H1 (cell line): ENCODE results near the gene POGK. TPM values are rescaled to one million over a fixed set of nuclear protein-coding genes. Genes with fewer than 3 reads are reported as not detected.

Source experiments
- CEBPB ChIP-seq: IDR thresholded peaks from 2 replicates; pipeline ENCODE4 v1.6.1; 2012; ENCODE audit warnings: low read depth, low read length
- CHD7 ChIP-seq: fragments of 300-600 bp; sonication (generic); IDR thresholded peaks from 2 replicates; pipeline ENCODE4 v1.7.1; 2012; ENCODE audit warnings: low read length, moderate library complexity, mild to moderate bottlenecking, inconsistent platforms; ENCODE audit not compliant: insufficient replicate concordance
- CTBP2 ChIP-seq: IDR thresholded peaks from 2 replicates; pipeline ENCODE4 v1.7.0; 2011; ENCODE audit warnings: borderline replicate concordance, mild to moderate bottlenecking, moderate library complexity, mixed read lengths, low read length; ENCODE audit not compliant: insufficient read depth, insufficient read length
- EZH2 ChIP-seq: fragments of 200-600 bp; sonication (generic); IDR thresholded peaks from 2 replicates; pipeline ENCODE4 v1.7.1; 2012; ENCODE audit warnings: low read depth, mild to moderate bottlenecking, moderate library complexity, low read length, inconsistent platforms; ENCODE audit not compliant: severe bottlenecking
- MAFK ChIP-seq: IDR thresholded peaks from 2 replicates; pipeline ENCODE4 v1.6.1; 2012; ENCODE audit warnings: low read depth, mild to moderate bottlenecking, improper control_type of control experiment, low read length
- RAD21 ChIP-seq, 2 experiments: IDR thresholded peaks in 1 of 2; conservative IDR thresholded peaks in 1 of 2; 2 replicates each; pipeline ENCODE4 v1.6.1; 2011; ENCODE audit warnings: low read depth in 2 of 2, low read length in 2 of 2, improper control_type of control experiment in 1 of 2, inconsistent platforms in 1 of 2, mild to moderate bottlenecking in 1 of 2, moderate library complexity in 1 of 2
- SUZ12 ChIP-seq: fragments of 200-600 bp; sonication (generic); IDR thresholded peaks from 2 replicates; pipeline ENCODE4 v1.6.1; 2012; ENCODE audit warnings: mild to moderate bottlenecking, inconsistent platforms, low read length, moderate library complexity, mixed read lengths
- TEAD4 ChIP-seq: IDR thresholded peaks from 2 replicates; pipeline ENCODE4 v1.6.1; 2012; ENCODE audit warnings: low read depth, low read length, inconsistent platforms, mixed read lengths
- USF2 ChIP-seq: IDR thresholded peaks from 2 replicates; pipeline ENCODE4 v1.6.1; 2011; ENCODE audit warnings: low read length, improper control_type of control experiment
- YY1 ChIP-seq: IDR thresholded peaks from 2 replicates; pipeline ENCODE4 v1.6.1; 2011; ENCODE audit warnings: low read depth, mild to moderate bottlenecking, low read length
- polyA plus RNA-seq, 7 experiments: library from polyadenylated mRNA; depleted of rRNA in 3 of 7; stranded (reverse) in 5 of 7; unstranded in 2 of 7; fragments of >200 nt in 5 of 7; fragments of 200-250 nt in 2 of 7; gene quantifications; 1 replicate in 5 of 7; 2 replicates in 1 of 7; 4 replicates in 1 of 7; pipeline versions ENCODE4 v1.2.1 to v1.2.3, GENCODE V29; 2011 to 2013; ENCODE audit warnings: missing spikeins in 2 of 7, mixed read lengths in 2 of 7
- total RNA-seq: library from RNA; stranded (reverse); fragmentation: NEBNext Ultra II Directional; extraction: Animal tissue kit (Norgen Biotek cat#: 25700); gene quantifications from 2 replicates; pipeline ENCODE4 v1.2.1, GENCODE V29; 2021

The POGK gene
- total and polyA plus RNA-seq, 2 of the 8 experiments (the other 6 are each of a cell fraction or from before 2014, with no cell fraction given) = 16.9 to 40.3 TPM

- no peak for TF ChIP-seq CHD7
- no peak for TF ChIP-seq TEAD4
- TF ChIP-seq YY1 = no peak
- TF ChIP-seq MAFK = no peak
- TF ChIP-seq USF2 = no peak
- TF ChIP-seq SUZ12 = no peak
- no peak for TF ChIP-seq EZH2
- no peak for TF ChIP-seq CEBPB
- no peak for TF ChIP-seq CTBP2
- no peak for TF ChIP-seq RAD21 (IDR thresholded peaks at IDR 0.05 in 1 of 2, conservative IDR thresholded peaks at IDR 0.05 in 1 of 2; ENCODE audit: low read depth in 2 of 2, low read length in 2 of 2)
Observed at GRCh38 chr1:166882893-166883292, 43.6 kb downstream of the POGK start (continued).
